Mesothelial cell of epicardium (in vitro differentiated cells): ENCODE measurements around the gene PAPOLA. TPM values are rescaled to one million over a fixed set of nuclear protein-coding genes. Genes with fewer than 3 reads are reported as not detected.
"Not testable (repeated sequence)": the region's sequence is repeated elsewhere in the genome, so short reads cannot be mapped to it uniquely, and the experiment has no call there.

ENCODE experiments used
- DNase-seq, 2 experiments: peaks; one replicate each; pipeline ENCODE4 v3.0.0; 2021; ENCODE audit warnings: low spot score in 2 of 2; ENCODE audit not compliant: unreplicated experiment in 2 of 2
- H3K27ac Mint-ChIP-seq: 2 replicates; pipeline ENCODE4 v1.8.0; 2021; ENCODE audit warnings: mixed read lengths
- H3K27me3 Mint-ChIP-seq: 2 replicates; pipeline ENCODE4 v1.8.0; 2021; ENCODE audit warnings: low read depth, mixed read lengths
- H3K36me3 Mint-ChIP-seq: 2 replicates; pipeline ENCODE4 v1.8.0; 2021; ENCODE audit warnings: mixed read lengths
- H3K4me1 Mint-ChIP-seq: 2 replicates; pipeline ENCODE4 v1.8.0; 2021; ENCODE audit warnings: mixed read lengths
- H3K4me3 Mint-ChIP-seq: 2 replicates; pipeline ENCODE4 v1.8.0; 2021; ENCODE audit warnings: mild to moderate bottlenecking, moderate library complexity, mixed read lengths
- H3K9me3 Mint-ChIP-seq: 2 replicates; pipeline ENCODE4 v1.8.0; 2021; ENCODE audit warnings: mixed read lengths
- CTCF ChIP-seq: fragments of 200-600 bp; sonication (generic); IDR thresholded peaks from one replicate; pipeline ENCODE4 v1.5.0; 2021; ENCODE audit warnings: antibody characterized with exemption; ENCODE audit not compliant: unreplicated experiment
- total RNA-seq: library from RNA; stranded (reverse); gene quantifications from 3 replicates; pipeline ENCODE4 v1.2.1, GENCODE V29; 2021

PAPOLA gene
- total RNA-seq, 1 donor from 2014 or later, result 196 TPM

GRCh38 chr14:96503306-96503679 is 1.1 kb downstream of the PAPOLA start:
- TF ChIP-seq CTCF, result no peak
- peak overlapping the region; percentile 99 for H3K4me3 Mint-ChIP-seq
- DNase-seq, result no peak

GRCh38 chr14:96504353-96504752 is 2.2 kb downstream of the PAPOLA start:
- H3K9me3 Mint-ChIP-seq, DNase-seq, H3K27me3 Mint-ChIP-seq, H3K36me3 Mint-ChIP-seq: not testable (repeated sequence)
- Mint-ChIP-seq H3K27ac (peak overlapping the region; percentile 99), H3K4me3 (peak overlapping the region; percentile 99), H3K4me1 (peaks cover 23% of the 10 kb centered on the region)

More at GRCh38 chr14:96503306-96503679, 1.1 kb downstream of the PAPOLA start:
- H3K36me3 Mint-ChIP-seq, result peaks cover 7% of the 10 kb centered on the region
- peaks cover 23% of the 10 kb centered on the region for H3K4me1 Mint-ChIP-seq
- H3K27ac Mint-ChIP-seq, result peak overlapping the region; percentile 99
- no peaks in the 10 kb centered on the region for H3K27me3 Mint-ChIP-seq
- H3K9me3 Mint-ChIP-seq, result no peaks in the 10 kb centered on the region

GRCh38 chr14:96507723-96508122 is 5.5 kb downstream of the PAPOLA start:
- no peak for DNase-seq
- H3K27me3 Mint-ChIP-seq, result no peaks in the 10 kb centered on the region
- no peaks in the 10 kb centered on the region for H3K9me3 Mint-ChIP-seq
- peaks cover 7% of the 10 kb centered on the region for H3K36me3 Mint-ChIP-seq
- H3K4me1 Mint-ChIP-seq, result peaks cover 27% of the 10 kb centered on the region
- H3K4me3 Mint-ChIP-seq, result no peak overlapping the region
- no peak for TF ChIP-seq CTCF
- no peak overlapping the region for H3K27ac Mint-ChIP-seq

- TF ChIP-seq CTCF, result no peak
- H3K27me3 Mint-ChIP-seq, result no peaks in the 10 kb centered on the region
- no peaks in the 10 kb centered on the region for H3K9me3 Mint-ChIP-seq
- H3K36me3 Mint-ChIP-seq, result peaks cover 7% of the 10 kb centered on the region
- DNase-seq, result no peak
- no peak overlapping the region for H3K27ac Mint-ChIP-seq
- H3K4me1 Mint-ChIP-seq, result peaks cover 28% of the 10 kb centered on the region
- H3K4me3 Mint-ChIP-seq, result no peak overlapping the region
These were observed 6.7 kb downstream of the PAPOLA start for GRCh38 chr14:96508900-96509299.

GRCh38 chr14:96509457-96510090 is 7.4 kb downstream of the PAPOLA start:
- Mint-ChIP-seq H3K36me3 (peaks cover 7% of the 10 kb centered on the region), H3K27me3 (no peaks in the 10 kb centered on the region), H3K4me1 (peaks cover 28% of the 10 kb centered on the region), H3K4me3 (no peak overlapping the region), H3K9me3 (no peaks in the 10 kb centered on the region), H3K27ac (no peak overlapping the region)
- TF ChIP-seq CTCF, result no peak
- no peak for DNase-seq

- no peak for DNase-seq
- H3K36me3 Mint-ChIP-seq, result peaks cover 1% of the 10 kb centered on the region
- H3K9me3 Mint-ChIP-seq, result no peaks in the 10 kb centered on the region
- no peaks in the 10 kb centered on the region for H3K27me3 Mint-ChIP-seq
- H3K27ac Mint-ChIP-seq, result no peak overlapping the region
- no peak for TF ChIP-seq CTCF
- H3K4me1 Mint-ChIP-seq, result peaks cover 38% of the 10 kb centered on the region
- no peak overlapping the region for H3K4me3 Mint-ChIP-seq
These were observed 9.0 kb downstream of the PAPOLA start for GRCh38 chr14:96511146-96511545.
